Non-pigmented ciliary epithelial cell (primary cell): Measurements from ENCODE around the gene DAPK1.

ENCODE experiments used
- DNase-seq: peaks from one replicate; pipeline ENCODE4 v3.0.0-alpha.2; 2010; ENCODE audit warnings: low read depth

The DAPK1 gene

GRCh38 chr9:87670572-87671264 lies 173.1 kb downstream of the DAPK1 start:
- no peak for DNase-seq

GRCh38 chr9:87671478-87671877 lies 173.8 kb downstream of the DAPK1 start:
- DNase-seq = no peak

GRCh38 chr9:87671925-87672324 lies 174.3 kb downstream of the DAPK1 start:
- DNase-seq = no peak

GRCh38 chr9:87672586-87672985 lies 174.9 kb downstream of the DAPK1 start:
- DNase-seq = no peak

DNA sequence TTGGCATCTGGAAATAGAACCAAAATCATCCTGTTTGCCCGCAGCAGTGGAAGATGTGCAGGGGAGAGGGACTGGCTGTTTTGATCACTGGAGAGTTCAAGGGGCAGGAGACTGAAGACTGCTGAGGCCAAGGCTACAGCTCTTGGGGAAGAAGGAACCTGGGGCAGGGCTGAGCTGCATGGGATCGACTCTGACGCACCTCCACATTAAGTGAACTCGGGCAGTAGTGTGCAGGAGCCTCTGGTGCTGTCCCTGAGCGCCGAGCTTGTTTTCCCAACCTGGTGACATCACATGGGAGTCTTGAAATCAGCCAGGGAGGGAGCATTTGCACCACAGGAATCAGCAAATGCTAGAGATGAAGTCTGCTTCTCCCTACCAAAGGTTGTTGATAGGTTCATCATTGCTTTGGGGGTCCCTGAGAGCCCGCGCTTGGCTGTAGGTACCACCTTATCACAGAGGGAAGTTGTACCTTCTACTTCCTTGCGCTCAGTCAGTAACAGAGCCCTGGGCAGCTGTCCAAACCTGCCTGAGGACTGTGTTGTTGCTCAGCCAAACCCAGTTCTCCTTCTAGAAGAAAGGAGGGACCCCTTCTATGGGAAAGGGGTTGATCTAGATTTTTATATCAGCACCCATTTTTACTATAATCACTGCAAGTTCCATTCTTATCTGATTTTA lies 175.9 kb downstream of the DAPK1 start:
- DNase-seq = no peak

DNA sequence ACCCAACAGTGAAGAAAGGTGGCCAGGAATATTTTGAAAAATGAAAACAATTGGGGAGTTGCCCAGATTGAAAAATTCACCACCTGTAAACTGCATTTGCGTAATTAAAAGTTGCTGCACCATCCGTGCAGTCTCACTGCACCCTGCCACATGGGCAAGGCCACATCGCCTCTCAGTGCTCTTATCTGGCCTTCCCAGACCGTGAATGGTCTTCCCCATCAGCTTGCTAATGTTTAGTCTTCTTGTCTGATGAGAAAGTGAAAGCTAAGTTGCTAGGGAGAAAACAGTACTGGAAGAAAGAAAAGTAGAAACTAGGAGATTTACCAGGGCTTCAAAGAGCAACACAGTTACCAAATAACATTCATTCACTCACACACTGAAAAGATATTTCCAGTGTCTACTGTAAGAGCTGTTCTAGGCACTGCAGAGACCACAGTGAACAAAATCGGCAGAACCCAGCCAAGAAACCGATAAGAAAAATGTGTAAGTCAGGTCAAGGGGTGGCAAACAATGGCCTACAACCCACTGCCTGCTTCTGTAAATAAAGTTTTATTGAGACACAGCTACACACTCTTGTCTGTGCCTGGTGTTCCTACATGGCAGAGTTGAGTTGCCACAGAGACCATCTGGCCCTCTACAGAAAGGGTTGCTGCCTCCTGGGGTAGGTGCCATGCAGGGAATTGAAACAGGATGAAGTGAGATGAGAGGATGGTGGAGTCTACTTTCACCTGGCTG lies 177.1 kb downstream of the DAPK1 start:
- DNase-seq = no peak

GRCh38 chr9:87675906-87676515 lies 178.3 kb downstream of the DAPK1 start:
- no peak for DNase-seq

DNA sequence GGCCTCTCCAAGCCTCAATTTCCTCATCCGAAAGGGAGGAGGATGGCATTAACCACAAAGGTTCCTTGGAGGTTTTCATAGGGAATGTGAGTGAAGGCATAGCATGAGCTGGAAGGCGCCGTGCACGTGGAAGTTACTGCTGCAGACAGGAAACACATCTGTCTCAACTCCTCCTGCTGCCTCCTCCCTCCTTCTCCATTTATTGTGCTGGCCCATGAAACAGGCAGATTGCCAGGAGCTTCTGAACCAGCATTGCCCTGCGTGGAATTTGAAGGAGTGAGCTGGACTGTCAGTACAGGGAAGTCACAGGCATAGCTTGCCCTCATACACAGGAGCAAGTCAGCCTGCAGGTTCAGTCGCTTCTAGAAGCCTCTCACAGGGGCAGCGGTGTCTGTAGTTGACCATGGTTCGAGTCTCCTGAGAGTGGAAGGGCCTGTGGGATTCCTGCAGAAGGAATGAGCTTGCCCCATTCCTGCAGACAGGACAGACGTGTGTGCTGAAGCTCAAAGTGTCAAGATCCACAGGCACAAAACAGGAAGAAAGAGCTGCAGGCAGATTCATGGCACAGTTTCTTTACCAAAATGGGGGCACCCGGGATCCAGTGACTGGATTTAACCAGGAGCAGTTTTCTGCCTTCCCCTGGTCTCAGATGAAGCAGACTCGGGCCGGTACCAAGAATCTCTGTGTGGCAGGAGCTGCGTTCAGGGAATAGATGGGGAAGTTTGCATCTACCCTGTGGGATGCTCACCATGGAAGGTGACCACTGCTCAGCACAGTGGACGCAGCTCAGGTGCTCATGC lies 179.5 kb downstream of the DAPK1 start:
- no peak for DNase-seq

GRCh38 chr9:87677776-87678587 lies 180.3 kb downstream of the DAPK1 start:
- DNase-seq = no peak

DNA sequence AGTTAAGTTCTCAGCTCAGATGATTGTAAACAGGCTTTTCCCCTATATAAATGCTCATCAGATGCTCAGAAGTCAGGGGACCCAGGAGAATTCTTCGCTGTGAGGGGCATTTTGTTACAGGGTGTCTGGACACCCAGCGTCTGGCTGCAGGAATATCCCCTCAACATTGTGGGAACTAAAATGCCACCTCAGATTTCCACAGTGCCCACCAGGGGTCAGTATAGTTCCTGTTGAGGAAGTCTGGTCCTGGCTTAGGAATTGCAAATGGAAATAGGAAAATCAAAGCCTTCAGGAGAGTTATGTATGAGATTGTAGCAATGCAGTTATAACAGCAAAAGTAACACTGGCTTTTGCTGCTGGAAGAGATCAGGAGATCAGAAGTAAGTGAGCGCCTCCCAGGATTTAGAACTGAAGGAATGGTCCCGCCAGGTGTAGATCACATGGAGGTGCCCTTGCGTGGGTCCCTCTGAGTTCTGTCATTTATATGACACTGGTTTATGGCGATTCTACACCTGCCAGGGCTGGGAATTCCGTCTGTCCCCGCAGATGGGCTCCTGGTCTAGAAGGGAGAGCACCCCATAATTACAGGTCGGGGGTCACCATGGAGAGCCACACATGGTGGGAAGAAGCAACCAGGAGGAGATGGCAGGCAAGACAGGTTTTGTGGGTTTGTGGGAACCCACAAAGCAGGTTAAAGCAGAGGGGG lies 181.1 kb downstream of the DAPK1 start:
- DNase-seq = peak; percentile 34

DNA sequence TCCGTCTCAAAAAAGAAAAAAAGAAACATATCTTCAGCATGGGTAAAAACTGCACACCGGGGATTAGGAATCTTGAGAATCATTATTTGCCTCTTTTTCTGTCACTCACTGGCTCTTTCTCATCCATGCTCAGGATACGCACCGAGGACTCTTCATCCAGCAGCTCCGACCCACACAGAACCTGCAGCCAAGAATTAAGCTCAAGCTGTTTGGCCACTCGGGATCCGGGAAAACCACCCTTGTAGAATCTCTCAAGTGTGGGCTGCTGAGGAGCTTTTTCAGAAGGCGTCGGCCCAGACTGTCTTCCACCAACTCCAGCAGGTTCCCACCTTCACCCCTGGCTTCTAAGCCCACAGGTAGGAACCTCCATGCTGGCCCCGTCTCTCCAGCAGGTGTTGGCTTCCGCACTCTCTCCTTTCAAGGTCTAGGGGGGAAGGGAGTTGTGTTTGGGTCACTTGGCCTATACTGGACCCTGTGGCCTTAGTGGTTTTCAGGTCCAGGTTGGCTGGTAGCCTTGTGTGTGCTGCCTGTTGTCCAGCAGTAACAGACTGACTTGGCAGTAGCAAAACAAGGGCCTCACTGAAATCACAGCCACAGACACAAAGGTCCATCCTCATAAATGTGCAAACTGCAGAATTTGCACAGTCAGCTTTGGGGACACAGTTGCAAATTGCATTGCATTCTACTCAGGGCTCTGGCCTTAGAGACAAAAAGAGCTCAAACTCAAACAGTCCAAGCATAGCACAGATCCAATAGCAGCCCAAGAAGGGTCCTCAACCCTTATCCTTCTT lies 183.8 kb downstream of the DAPK1 start:
- DNase-seq = no peak

GRCh38 chr9:87682085-87682484 lies 184.4 kb downstream of the DAPK1 start:
- DNase-seq = no peak

- DNase-seq = no peak
Observed at GRCh38 chr9:87682618-87683017, 185.0 kb downstream of the DAPK1 start.

GRCh38 chr9:87683751-87684626 lies 186.3 kb downstream of the DAPK1 start:
- no peak for DNase-seq

- DNase-seq = no peak
Observed at GRCh38 chr9:87684627-87685219, 187.1 kb downstream of the DAPK1 start.

GRCh38 chr9:87685441-87685840 lies 187.8 kb downstream of the DAPK1 start:
- no peak for DNase-seq

DNA sequence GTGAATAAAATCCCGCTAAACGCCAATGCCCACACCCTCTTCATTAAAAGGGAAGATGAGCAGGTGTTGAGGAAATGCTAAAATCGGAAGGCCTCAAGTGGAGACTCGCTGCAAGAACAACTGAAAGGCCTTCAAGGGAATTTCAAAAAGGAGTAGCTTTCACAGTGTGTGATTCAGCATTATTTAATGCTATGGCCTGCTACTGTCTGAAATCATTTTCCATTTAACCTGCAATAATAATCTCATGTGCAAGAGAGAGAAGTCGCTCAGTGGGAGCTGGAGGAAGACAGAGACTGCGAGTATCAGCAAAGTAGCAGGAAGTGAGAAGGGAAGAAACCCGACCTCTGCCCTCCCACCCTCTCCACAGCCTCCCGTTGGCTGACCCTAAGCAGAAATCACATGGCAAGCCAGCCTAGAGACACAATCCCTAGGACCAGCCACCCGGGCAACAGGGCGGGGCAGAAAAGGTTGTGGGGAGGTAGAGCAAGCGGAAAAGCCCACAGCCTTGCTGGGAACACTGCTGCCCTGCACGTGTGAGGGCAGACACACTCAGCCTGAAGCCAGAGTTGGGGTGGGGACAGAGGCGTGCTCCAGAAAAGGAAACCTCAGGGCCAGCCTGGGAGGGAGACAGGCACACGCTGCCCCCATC lies 188.3 kb downstream of the DAPK1 start:
- DNase-seq = no peak
